Measurements from ENCODE around the gene NTRK2.

Gene NTRK2

DNA sequence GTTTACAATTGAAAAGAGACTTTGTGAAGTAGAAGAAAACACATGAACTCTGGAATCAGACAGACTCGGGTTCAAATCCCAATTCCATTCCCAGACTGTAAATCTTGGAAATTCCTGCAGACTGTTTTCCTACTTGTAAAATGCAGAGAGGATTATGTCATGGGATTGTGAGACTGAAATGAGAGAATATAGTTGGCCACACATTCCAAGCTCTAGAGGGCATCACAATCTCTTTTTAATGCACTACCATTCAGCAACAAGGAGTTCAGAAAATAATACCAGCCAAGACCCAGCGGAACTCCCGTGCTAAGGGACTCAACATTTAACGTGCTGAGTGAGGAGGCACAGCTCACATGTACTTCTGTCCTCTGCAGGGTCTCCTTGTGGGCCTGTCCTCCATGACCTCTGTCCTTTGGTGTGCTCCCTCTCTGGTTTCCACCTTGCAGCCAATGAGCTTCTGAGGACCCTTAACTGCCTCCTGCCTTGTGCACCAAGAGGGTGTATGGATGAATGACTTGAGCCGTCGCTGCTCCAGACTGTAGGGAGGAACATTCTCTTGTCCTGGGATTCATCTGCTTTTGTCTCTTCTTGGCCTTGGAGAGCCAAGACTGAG, 263.5 kb downstream of the NTRK2 start:
- peak in 2 of 56 donors; percentile 19 to 24 for DNase-seq

DNA sequence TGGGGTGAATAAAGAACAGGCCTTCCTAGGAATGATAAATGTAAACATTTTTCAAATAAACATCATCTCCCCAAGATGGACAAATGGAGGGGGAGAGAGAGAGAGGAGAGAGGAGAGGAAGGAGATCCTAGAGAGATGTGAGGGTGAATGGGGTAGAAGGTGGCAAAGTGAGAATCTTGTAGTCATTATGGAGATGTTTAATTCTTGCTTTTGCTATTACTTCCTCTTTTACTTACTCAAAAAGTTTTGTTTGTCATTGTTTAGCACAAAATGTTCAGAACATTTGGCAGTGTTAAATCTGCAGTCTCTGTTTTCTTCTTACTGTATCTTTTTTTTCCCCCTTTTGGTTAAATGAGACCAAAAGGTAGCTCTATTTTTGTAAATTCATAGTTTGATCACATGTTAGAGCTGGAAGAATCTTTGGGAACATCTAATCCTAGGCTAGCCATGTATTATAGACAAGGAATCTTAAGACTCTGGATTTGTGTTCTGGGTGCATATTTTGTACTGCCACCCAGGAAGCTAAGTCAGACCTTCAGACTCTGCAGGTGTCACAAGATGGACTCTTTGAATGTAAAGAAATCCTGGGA, 266.1 kb downstream of the NTRK2 start:
- no peak for DNase-seq

DNA sequence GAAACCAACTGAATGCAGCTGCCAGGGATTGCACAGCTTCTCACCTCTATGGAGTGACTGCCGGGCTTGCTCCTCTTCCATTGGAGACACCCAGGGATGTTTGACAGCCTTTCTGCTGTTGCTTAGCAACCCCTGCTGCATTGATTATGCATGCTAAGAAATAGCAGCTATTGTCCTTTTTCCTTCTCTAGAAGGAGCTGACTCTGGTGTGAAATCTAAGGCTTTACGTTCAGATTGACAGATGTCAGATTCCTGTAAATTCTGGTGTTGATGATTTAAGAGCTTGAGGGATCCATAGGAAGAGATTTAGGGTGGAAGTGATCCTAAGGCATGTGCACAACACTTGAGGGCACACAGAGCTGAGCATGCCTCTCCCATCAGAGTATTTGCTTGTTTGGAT, 267.7 kb downstream of the NTRK2 start:
- DNase-seq, result peak in 18 of 56 donors; percentile 12 to 70 (median 30)

DNA sequence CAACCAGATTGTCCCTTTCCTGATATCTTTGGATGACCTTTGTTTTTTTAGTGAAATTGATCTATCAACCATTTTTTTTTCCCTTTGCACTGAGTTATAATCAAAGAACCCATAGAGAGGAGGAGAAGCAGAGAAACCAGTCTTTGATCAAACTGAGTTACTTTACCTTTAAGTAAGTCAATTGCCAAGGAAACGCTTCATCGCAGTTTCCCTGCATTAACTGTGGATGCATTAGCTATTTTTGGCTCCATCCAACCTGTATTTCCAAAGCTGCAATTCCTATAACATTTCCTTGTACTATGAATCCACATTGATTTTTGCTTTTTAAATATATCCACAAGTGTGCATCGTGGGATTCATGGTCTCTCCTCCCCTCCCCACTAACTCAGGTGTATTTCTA, 268.1 kb downstream of the NTRK2 start:
- DNase-seq, result no peak

DNA sequence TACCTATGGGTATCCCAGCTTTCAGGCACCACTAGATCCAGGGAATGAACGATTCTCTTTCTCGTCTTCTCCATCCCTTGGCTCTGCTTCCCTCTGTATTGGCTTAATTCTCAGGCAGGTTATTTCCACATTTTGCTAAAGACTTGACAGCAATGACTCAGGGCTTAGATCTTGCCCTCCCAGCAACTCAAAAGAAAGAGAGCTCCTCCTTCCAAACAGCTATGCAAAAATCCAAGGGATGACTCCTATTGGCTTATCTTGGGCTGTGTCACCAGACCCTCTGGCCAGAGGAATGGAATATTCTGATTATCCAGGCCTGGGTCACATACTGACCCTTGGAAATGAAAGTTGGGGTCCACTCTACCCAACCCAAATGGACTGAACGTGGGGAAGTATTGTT, 270.2 kb downstream of the NTRK2 start:
- no peak for DNase-seq

DNA sequence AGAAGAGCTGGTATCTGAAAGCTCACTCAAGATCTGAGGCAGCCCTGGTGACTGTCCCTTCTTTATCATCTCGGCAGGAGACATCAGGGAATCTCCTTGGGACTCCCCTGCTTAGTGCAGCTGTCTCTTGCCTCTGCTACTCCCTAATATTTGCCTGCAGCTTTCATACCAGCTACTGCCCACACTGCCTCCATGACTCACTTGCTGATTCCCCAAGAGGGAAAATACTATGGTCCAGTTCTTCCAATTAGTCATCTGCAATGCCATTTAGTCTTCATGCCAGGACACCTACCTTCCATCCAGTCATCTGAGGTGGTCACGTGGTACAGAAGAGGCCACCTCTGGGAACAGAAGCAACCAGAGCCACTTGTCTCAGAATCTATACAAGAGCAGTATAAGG, 270.8 kb downstream of the NTRK2 start:
- no peak for DNase-seq

DNA sequence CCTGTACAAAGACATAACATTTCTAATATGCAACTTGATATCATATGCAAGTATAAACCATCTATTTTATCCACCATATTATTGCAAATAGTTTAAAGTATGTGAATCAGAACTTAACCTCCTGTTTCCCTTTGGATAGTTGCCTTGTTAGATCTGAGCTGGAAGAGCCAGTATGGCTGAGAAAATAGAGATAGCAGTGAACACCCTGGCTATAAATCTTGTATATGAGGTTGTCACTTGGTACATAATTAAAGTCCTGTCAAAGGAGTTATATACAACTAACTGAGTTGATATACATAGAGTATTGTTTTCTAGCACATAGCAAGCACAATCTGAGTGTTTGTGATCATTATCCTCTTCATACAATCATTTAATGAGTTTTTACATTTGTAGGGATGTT, 272.3 kb downstream of the NTRK2 start:
- no peak for DNase-seq

DNA sequence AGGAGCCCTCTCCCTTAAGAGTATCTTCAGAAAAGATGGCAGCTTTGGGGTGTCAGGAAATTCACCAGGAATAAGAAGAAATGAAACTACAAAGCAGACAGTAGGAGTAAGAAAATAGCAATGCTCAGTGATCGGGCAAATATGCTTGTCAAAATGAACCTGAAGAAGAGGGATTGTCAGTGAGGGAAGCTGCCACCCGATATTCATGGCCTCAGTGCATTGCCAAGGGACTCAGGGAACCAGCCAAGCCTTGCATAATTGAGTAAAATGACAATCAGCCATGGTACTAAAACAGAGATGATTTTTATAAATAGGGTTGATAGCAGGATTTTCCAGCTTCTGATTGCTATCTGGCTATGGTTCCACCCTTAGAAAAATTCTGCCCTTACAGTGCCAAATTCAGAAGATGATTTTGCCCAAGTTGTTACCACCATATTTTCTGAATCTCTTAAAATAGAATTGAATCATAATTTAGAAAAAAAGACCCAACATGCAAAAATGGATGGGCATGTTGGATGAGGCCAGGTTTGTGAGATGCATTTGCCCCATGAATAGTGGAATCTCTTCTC, 274.0 kb downstream of the NTRK2 start:
- DNase-seq, result no peak

DNA sequence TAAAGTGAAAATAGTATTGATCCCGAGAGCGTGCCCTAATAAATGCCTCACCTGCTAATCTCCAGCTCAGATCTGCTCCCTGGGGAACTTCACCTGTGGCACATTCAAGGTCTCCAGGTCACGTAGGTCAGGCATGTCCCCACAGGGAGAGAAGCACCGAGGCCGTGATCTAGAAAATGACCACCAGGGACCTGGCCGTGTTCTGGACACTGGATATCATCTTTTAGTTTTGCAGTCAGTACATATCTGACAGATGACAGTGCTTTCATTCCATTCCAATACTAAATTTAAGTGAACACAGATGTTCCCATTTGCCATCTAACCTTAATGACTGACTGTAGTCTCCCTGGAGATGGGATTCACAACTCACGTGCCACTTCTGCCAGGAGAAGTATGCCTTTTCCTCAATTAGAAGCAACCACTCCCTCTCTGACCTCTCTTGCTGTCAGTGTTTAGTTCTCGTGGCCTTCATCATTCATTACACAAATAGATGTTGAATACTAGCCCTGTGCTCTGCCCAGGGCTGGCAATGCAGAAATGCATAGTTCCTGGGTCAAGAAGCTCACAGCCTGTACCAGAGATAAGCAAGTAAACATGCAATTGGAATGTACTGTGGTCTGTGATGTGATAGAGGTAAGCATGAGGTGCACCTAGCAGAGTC, 276.5 kb downstream of the NTRK2 start:
- no peak for DNase-seq

DNA sequence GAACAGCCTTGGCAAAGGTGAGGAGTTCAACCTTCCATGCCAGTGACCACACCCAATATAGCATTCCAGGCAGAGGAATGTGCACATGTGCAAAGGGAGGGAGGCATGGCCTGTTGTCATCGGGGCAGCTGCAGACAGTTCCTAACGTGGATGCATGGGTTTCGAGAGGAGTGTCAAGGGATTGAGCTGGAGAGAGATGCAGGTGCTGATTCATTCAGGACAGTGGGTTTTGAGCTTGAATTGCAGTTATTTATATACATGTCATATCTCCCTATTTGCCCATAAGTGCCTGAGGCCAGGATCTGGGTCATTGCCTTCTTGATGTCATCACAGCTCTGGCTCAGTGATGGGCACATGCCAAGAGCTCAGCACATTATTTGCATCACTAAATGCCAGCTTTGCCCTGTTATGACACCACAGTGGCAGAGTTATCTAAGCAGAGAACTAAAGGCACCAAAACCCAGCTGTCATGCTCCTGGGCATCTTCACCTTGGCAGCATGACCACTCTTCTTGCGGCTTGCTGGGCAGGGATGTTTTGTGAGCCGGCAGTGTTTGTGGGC, 278.0 kb downstream of the NTRK2 start:
- DNase-seq, result peak in 4 of 56 donors; percentile 14 to 58 (median 26)

DNA sequence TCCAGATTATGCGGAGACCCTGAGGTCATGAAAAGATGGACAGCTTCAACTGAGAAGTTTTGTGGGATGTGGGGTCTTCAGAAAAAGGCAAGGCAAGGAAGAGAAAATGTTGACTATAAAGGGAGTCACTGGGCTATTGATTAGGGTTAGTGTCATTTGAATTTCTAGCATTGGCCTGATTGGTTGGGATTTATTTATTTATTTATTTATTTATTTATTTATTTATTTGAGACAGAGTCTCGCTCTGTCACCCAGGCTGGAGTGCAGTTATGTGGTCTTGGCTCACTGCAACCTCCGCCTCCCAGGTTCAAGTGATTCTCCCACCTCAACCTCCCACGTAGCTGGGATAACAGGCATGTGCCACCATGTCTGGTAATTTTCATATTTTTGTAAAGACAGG, 279.7 kb downstream of the NTRK2 start:
- no peak for DNase-seq

DNA sequence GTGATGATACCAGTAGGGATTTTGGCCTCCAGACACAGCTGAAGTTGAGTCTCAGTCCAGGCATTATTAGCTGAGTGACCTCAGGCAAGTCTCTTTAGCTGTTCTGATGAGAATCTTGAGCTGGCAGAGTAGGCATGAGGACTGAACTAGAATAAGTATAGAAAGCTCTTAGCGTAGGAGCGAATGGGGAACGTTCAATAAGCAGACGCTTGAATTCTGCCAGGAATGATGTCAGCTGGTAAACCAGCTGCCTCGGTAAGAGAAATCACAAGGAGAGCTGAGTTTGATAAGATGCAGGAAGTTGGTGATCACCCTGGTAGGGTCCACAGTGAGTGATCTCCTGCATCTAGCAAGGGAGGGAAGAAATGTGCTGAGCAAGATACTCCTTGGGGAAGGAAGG, 280.4 kb downstream of the NTRK2 start:
- DNase-seq, result no peak

DNA sequence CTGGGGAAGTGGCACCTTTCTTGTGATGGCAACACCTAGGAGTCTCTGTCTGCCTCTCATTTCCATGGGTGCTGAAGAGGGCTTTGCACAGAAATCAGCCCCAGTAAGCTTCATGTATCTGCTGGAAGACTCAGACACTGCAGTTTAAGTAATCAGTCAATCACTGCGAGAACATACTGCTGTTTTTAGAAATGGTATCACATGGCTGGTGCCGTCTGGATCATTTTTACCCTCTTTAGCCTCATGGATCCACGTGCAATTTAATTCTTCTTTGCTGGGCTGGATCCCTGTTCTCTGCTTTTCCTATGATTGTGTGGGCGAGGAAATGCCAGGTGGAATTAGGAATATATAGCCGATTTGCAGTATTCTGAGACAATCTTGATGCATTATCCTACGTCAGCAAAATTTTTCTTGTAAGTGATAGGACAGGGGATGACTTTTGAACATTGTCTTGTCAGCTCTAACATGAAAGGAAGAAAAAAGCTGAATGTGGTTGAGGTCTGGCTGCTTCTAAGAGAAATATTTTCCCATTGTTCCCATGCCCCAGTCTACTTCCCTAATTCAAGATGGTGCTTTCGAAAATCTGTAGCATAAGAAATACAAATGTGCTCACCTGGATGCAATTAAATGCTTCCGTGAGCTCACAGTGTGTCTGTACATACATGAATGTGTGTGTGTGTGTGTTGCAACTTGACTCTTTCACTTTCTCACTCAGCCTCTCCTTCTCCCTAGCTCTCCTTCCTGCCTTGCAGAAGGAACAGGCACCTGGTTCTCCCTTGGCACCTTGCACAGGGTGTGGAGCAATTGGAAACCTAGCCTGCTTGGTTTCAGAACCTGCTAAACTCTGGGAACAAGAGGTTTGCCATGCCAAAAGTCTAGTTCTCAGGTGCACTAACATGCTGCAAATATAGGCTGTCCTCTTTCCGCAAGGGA, 281.6 kb downstream of the NTRK2 start:
- DNase-seq, result peak in 1 of 56 donors; percentile 14

DNA sequence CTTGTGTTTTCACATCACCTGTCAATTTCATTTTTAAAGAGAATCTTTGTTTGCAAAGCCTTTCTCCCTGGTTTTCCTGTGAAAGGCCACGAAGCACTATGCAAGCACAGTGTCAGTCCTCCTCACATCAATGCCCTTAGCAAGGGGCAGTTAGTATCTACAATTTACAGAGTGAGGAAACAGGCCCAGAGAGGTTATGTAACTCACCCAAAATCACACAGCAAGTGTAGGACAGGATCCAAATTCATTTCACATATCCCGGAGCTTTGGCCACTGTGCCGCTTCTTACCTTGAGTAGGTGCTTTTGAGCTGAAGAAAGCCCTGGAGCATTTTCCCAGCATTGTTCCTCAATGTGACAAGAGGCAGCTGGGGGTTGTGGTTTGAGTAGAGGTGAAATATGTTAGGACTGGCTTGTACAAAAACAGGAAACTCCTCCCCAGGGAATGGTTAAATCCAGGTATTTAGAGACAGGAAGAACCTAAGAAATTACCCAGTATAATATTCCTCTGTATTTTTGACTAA, 283.8 kb downstream of the NTRK2 start:
- no peak for DNase-seq

DNA sequence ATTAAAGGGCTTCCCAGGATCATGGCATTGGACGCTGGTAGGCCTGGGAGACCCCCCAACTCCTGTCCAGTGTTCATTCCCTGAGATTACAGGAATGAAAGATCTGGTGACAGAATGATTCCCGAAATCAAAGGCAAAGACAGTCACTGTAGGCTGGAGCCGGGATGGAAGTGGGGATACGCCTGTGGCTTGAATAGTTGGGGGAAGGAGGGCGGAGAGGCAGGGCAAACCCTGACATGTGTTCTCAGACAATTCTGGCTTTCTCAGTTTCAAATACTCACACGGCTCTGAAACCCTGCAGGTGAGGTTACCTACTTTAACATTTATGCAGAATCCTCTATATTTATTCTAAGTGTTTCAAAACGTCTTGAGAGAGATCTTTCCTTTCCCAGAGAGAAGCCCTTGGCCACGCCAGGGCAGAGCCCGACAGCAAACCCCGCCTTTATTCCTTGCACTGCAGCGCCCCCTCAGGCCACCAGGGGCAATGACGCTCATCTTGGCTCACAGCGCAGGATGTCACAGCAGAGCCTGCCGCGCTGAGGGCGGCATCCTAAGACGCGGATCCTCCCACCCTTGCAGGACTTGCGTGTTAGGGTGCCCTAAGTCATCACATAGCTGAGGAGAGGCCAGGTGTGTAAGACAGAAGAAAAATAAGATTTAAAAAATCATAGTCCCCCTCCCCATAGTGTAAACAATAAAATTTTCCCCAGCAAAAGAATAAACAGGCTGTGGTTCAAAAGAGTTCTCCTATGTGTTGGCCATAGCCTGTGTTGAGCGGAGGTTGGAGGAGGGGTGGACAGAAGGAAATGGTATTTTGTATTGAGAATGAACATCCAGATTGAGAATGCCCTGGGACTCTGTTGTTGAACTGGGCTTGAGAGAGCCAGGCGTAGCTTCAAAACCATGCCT, 284.5 kb downstream of the NTRK2 start:
- peak in 54 of 56 donors; percentile 17 to 90 (median 74) for DNase-seq

DNA sequence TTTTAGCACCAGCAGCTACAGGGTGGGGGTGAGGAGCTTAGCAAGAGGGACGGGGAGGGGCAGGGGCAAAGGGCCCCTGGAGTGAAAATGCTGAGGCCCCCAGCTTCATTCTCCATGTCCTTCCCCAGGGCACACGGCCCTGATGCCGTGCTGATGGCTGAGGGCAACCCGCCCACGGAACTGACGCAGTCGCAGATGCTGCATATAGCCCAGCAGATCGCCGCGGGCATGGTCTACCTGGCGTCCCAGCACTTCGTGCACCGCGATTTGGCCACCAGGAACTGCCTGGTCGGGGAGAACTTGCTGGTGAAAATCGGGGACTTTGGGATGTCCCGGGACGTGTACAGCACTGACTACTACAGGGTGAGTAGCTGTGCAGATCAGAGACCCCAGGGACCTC, 285.6 kb downstream of the NTRK2 start:
- DNase-seq, result no peak

DNA sequence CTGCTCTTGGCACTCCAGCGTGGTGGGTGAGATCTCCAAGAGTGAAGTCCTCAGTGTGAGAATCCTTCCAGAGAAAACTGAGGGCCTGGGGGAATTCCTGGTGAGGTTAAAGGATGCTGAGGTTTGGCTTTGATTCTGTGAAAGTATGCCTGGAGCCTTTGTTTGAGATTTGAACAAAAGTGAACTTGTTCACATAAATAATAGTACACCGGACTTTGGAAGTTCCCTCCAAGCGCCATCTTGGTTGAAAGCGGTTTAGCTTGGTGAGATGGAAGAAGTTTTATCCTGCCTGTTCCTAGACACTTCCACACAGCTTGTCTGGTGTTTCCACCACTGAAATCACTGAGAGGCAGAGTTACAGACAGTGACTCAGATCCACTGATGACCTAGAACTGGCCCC, 286.4 kb downstream of the NTRK2 start:
- no peak for DNase-seq

DNA sequence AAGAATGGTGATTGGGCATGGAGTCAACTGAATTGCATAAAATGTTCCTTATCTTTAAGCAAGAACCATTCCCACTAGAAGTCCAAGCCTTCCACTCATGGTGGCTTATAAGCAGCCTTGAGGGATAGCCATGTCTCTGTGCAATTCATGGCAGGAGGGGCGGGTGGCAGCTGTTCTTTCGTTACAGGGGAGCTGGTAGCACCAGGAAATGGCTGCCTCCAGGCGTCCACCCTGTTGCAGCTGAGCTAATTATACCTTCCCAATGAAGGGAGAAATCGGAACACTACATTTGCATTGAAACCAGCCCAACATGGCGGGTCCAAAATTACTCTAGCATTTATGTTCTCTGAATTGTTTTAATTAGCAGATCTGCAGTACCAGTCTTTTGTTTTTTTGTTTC, 289.8 kb downstream of the NTRK2 start:
- no peak for DNase-seq

DNA sequence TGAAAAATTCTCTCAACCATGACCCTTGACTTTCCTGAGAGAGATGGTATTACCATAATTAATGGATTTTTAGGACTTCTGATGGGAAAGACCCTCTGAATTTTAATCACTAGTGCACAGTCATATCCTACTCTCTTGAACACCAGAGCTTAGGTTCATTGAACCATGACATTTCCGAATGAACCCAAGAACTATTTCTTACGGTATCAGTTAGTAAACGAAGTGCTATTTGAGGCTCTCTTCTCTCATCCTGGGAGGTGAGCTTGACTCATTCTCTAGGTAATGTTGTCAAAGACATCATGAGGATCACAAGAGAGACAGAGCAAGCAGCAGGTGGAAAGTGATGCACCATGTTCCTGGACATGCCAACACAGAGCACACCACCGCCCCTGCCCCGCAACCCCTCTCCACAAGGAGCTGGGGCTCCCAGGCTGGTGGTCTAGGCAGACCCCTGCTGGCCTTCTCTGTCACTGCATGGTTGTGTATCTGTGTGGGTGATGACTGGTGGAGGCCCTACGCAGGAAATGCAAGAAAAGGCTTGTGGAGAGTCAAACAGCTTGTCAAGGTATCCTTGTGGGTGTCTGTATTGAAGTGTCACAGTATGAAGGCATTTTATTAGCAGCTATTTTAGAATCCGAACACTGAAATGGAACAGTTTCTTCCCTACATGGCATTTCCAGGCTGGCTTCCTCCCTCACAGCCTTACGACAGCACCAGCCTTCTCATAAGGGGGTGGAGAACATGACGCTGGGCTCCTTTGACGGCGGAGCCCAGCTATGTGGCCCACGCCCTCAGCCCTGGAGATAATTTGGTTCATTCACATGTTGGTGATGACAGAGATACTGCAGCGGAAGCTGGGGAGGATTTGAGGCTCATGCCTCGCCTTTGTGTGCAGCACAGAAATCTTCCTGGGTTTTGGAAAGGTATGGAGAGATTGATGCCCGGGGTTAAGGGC, 297.6 kb downstream of the NTRK2 start:
- DNase-seq, result peak in 37 of 56 donors; percentile 8 to 90 (median 55)

All from nucleus accumbens (tissue), 56 donors.